NCI-H146 treated with DMSO at 0.1 percent for 48 hours (cell line): ENCODE measurements around the gene CPEB4.

Source experiments
- DNase-seq: peaks from one replicate; lab custom pipeline; 2025; ENCODE audit not compliant: unreplicated experiment; lab: John Stamatoyannopoulos, UW

CPEB4 gene

DNA sequence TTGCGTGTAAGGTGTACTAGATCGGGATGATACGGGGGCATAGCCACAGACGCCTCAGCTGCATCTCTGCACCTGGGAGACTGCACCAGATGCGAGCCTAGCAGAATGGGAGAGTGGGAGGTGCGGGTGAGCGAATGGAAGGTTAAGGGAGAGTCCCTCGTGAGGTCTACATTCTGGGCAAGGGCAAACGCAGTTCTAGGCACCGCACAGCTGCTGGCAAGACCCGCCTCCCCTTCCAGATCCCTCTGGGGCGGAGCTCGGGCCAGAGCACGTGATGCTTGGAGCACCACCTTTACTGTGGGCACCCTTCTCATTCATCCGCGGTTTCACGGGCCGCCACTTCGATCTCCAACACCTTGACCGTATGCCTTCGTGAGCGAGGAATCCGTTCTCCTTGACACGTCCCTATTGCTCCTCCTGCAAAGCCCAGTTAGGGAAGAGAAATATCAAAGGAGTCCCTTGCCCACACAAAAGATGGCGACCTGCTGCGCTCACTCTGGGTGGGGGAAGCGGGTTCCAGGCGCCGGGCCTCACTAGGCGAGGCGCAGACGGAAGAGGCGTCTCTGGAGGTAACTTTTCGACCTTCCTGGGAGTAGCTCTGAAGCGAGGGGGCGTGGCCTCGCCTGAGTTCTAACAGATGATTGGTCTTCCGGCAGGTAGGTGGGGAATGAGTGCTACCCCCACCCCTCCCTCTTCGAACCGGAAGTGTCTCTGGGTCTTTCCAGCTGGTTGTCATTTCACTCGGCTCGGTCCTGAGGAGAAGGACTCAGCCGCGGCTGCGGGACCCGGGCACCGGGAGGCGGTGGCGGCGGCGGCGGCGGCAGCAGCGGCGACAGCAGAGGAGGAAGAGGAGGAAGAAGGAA lies at the start of gene CPEB4:
Gene CPEB4 (plus strand): TSS at position 740 of the 863 bp plus-strand sequence. CDS start 1,385 bp downstream, outside the sequence.
- DNase-seq = peak; percentile 90

DNA sequence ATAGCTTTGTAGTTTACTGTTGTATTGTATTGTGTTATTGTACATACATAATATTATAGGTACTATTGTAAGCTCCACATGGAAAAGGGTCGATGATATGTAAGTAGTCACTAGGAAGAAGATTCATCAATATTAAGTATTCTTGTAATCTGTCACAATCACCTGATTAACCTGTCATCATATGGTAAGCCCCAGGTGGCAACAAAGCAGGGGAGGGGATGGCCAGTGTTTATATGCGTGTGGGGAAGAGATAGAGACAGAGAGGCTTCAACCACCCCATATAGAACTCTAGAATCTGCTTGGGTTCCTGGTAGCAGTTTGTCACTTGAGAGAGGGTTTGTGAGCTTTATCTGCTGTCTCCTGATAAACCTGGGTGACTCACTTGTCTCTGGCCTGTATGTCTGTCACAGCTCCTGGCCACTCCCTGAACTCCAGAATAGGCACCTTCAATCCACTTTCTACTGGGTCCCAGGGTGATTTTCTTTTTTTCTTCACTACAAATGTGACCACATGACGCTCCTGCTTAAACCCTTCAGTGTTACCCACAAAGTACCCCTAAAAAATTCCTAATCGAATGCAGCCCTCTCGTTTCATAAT lies 48.9 kb upstream of the CPEB4 start:
- DNase-seq = no peak

DNA sequence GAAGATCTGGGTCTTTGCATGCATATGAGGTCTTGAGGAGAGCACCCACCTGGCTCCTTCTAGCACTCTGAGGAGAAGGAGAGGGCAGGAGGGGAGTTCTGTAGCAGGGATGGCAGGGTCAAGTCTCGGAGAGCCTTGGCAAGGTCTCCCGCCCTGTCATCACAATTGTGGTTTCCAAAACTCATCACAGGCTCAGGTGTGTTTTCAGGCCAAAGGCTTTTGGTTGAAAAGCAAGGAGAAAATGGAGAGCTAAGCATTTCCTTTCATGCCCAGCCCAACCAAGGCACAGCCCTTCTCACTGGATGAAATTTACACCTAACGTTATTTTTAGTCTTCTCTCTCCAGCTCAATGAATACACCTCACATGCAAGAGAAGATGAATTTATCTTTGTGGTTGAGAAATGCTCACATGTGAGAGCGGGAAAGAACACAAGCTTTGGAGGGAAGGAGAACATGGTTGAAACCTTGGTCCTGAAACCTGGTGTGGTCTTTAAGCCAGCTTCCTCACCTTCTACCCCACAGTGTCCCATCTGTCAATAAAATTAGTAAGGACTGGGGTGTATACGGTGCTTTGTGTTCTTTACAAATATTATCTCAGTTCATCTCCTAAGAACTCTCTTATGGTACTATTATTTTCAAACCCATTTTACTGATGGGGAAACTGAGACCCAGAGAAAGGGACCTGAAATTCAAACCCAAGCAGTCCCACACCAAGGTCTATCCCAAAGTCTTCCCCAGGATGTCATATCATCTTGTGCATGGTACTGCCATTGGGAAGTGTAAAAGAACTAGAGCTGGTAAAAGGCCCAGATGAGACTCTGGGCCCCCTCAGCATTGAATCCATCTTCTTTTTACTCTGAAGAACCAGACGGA lies 47.8 kb upstream of the CPEB4 start:
- no peak for DNase-seq

GRCh38 chr5:173841710-173842109 lies 46.4 kb upstream of the CPEB4 start:
- no peak for DNase-seq

- no peak for DNase-seq
Measured at GRCh38 chr5:173843794-173844193, 44.4 kb upstream of the CPEB4 start.

DNA sequence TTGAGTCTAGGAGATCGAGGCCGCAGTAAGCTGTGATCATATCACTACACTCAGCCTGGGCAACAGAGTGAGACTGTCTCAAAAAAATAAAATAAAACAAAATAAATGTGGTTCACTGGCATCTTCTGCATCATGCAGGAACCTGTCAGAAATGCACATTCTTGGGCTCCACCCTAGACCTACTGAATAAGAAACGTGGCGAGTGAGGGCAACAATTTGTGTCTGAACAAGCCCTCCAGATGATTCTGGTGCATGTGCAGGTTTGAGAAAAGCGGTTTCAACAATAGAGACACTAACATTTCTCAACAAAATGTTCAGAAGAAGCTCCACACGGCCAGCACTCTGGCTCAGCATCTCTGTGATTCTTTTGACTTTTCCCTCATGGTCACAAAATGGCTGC lies 42.8 kb upstream of the CPEB4 start:
- no peak for DNase-seq

GRCh38 chr5:173846929-173847501 lies 41.1 kb upstream of the CPEB4 start:
- no peak for DNase-seq

DNA sequence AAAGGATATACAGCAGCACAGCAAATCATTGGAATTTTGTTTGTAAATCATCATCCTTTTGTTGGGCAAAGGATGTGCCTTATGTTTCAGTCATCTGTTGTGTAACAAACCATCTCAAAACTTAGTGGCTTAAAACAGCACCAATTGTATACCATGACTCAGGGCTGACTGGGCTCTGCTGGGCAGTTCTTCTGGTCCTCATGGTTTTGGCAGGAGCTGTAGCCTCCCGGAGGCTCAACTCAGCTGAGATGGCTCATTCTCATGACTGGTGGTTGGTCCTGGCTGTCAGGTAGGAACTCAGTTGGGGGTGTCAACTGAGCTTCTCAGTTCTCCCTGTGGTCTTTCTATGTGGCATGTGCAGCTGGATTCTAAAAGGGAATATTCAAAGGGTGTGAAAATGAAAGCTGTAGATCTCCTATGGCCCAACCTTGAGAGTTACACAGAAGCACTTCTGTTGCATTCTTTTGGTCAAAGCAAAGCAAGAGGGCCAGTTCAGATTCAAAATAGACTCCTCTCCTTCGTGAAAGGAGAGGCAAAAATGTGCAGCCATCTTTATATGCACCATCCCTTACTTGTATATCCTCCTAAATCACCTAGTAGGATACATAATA lies 39.1 kb upstream of the CPEB4 start:
- DNase-seq = no peak

- no peak for DNase-seq
Measured at GRCh38 chr5:173849908-173850307, 38.2 kb upstream of the CPEB4 start.

DNA sequence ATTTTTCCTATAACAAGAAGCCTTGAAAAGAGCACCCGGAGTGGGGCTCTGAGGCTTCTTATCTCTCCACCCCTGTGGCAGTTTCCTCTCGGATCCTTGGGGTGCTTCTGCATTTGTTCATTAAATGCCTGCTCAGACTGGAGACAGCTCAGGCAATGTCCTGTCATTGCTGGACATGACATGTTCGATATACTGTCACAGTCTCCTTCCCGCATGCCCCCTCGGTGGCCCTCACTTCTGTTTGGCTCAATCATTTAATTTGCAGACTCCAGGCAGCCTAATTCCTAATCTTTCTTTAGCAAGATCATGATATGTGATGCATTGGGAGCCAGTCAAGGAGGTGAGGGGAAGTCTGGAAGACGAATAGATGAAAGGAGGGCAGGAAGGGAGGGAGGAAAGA lies 37.5 kb upstream of the CPEB4 start:
- no peak for DNase-seq

- DNase-seq = no peak
Measured at GRCh38 chr5:173851595-173852243, 36.4 kb upstream of the CPEB4 start.

DNA sequence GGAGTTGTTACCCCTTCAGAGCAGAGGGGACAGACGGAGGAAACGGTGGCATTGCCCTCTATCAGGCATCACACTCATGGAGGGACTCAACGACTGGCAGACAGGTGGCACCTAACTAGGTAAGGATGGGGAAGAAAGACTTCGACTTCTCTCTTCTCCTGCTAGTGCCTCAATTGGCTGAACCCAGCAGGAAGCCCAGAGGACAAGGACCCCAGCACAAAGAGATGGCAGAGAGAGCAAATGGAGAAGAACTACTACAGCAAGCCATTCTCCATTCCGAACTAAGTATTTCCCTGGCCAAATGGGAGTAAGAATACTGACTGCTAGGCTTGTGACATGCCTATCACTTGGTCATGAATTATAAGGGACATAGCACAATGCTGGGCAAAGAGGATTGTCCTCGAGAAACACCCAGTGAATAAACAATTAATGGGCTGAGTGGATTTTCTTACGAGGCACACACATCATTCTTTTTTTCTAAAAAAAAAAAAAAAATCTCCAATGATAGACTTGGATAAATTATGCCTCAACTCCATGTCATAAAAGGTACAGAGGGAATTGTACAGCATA lies 35.3 kb upstream of the CPEB4 start:
- DNase-seq = no peak

- DNase-seq = no peak
Measured at GRCh38 chr5:173853370-173854131, 34.6 kb upstream of the CPEB4 start.

DNA sequence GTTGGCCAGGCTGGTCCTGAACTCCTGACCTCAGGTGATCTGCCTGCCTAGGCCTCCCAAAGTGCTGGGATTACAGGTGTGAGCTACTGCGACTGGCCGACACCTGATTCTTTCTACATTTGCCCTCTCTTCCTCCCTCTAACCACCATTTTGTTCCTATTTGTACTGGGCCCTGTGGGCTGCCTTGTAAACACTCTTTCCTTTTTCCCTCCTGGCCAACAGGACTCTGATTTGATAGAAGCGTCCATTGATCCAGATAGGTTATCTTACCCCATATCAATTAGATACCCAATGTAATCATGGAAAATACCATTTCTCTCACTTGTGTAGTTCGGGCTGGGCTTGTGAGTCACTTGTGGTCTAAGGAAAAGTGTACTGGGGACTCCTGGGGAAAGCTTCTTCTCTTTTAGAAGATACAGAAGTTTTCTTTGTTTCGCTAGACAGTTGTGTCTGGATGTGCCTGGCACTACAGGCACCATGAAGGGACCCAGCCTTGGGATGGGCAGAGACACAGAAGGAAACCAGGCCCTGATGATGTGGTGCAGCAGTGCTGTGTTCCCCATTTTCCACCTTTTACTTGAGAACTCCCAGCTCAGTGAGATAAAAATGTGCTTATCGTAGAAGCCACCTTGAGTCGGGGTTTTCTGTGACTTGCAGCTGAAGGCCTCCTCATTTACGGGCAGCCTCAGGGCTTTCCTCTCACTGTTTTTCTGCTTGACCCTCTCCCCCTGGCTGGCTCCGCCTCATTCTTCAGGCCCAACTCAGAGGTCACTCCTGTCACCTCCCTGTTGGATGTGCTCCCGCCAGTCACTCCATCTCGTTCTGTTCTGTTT lies 32.8 kb upstream of the CPEB4 start:
- no peak for DNase-seq

DNA sequence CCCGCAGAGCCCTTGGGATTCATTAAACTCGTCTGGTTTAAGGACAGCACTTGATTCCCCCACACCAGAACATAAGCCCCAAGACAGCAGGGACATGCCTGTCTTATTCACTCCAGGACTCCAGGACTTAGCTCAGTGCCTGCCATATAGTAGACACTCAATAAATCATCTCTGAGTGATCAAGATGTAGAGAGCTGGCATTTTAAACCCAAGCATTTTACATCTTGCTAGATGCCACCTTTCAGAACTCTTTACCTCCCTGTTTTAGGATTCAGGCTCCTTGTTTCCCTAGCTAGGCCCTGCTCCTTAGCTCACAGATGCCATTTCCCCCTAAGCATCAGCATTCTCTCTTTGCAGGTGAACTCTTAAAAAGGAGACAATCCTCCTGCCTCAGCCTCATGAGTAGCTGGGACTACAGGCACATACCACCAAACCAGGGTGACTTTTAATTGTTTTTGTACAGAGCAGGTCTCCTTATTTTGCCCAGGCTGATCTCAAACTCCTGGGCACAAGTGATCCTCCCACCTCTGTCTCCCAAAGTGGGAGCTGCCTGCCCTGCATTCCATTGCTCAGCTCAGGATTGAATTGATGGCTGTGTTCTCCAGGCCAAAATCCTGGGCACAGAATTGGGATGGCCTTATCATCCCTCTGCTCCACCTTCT lies 32.0 kb upstream of the CPEB4 start:
- no peak for DNase-seq

DNA sequence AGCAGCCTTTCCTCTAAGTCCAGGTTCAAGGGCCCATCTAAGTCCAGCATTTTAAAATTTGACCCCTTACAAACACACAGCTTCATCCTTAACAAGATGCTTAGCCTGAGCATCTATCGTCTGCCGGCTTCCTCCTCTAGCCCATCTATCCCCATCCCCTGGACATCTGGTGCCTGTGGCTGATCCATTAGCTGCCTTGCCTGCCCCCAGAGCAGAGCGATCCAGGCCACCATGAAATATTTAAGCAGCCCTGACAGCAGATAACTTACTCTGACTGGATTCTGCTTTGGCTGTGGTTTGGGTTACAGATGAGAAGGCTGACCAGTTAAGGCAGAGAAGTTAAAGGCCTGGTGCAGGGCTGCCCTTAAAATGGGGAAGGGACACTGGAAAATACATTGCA lies 30.9 kb upstream of the CPEB4 start:
- no peak for DNase-seq

- DNase-seq = no peak
Measured at GRCh38 chr5:173858021-173858669, 30.0 kb upstream of the CPEB4 start.
